Panc1 (cell line): ENCODE results near the gene IFT172. TPM values are rescaled to one million over a fixed set of nuclear protein-coding genes. Genes with fewer than 3 reads are reported as not detected.

Experiments
- ATAC-seq: fragments of 200-7000 bp; cut with Tn5 transposase; 2 replicates; pipeline ENCODE4 v1.9.1; 2020; ENCODE audit warnings: mild to moderate bottlenecking, moderate library complexity
- BruUV-seq: library from RNA; stranded (reverse); fragments of 400-500 nt; replicated peaks from 2 replicates; lab custom pipeline; 2021; lab: Mats Ljungman, UMichigan
- CTCF ChIA-PET: fragments of 300-600 bp; sonication (Branson Sonifier 250); formaldehyde crosslinking; loops from one replicate; lab custom pipeline; 2022; ENCODE audit warnings: antibody characterized with exemption; lab: Charles Lee
- POLR2A ChIA-PET: fragments of 300-600 bp; sonication (Branson Sonifier 250); formaldehyde crosslinking; loops from one replicate; lab custom pipeline; 2022; ENCODE audit warnings: antibody characterized with exemption; lab: Charles Lee
- DNase-seq: peaks from one replicate; pipeline ENCODE4 v3.0.0-alpha.2; 2010; ENCODE audit warnings: low read depth, low spot score
- H3K27ac ChIP-seq: 2 replicates; pipeline ENCODE4 v1.5.1; 2011; ENCODE audit warnings: mild to moderate bottlenecking, low read length, inconsistent platforms
- H3K27me3 ChIP-seq: fragments of 200-500 bp; sonication (Bioruptor generic); 2 replicates; pipeline ENCODE4 v1.6.0; 2014; ENCODE audit warnings: low read length, inconsistent platforms; ENCODE audit not compliant: control insufficient read depth, insufficient read depth
- H3K36me3 ChIP-seq: fragments of 200-500 bp; sonication (Bioruptor generic); 2 replicates; pipeline ENCODE4 v1.5.1; 2014; ENCODE audit warnings: inconsistent platforms, mild to moderate bottlenecking, low read length, moderate library complexity; ENCODE audit not compliant: control insufficient read depth, insufficient read depth
- H3K4me1 ChIP-seq: 2 replicates; pipeline ENCODE4 v1.5.1; 2011; ENCODE audit warnings: inconsistent platforms, mild to moderate bottlenecking, low read length, moderate library complexity; ENCODE audit not compliant: control insufficient read depth, insufficient read depth
- H3K4me3 ChIP-seq, 2 experiments: 2 replicates each; pipeline ENCODE4 v1.5.1; 2011 to 2012; ENCODE audit warnings: low read depth in 2 of 2, low read length in 2 of 2, mild to moderate bottlenecking in 2 of 2, inconsistent platforms in 1 of 2, moderate library complexity in 1 of 2
- H3K9me3 ChIP-seq: fragments of 200-500 bp; sonication (Bioruptor generic); 2 replicates; pipeline ENCODE4 v1.5.1; 2014; ENCODE audit warnings: low read depth, mild to moderate bottlenecking, inconsistent platforms, low read length, moderate library complexity; ENCODE audit not compliant: control insufficient read depth, insufficient read depth
- POLR2AphosphoS5 ChIP-seq: IDR thresholded peaks from 2 replicates; pipeline ENCODE4 v1.6.1; 2012; ENCODE audit warnings: mild to moderate bottlenecking, low read depth, low read length, moderate library complexity
- REST ChIP-seq, 2 experiments: IDR thresholded peaks; 2 replicates each; pipeline ENCODE4 v1.6.1; 2011 to 2012; ENCODE audit warnings: low read depth in 2 of 2, control low read depth in 1 of 2, low read length in 1 of 2, mild to moderate bottlenecking in 1 of 2, moderate library complexity in 1 of 2; ENCODE audit not compliant: insufficient read depth in 1 of 2
- SIN3A ChIP-seq: IDR thresholded peaks from 2 replicates; pipeline ENCODE4 v1.6.1; 2012; ENCODE audit warnings: low read depth, mild to moderate bottlenecking, low read length, moderate library complexity, borderline replicate concordance; ENCODE audit not compliant: insufficient read depth
- TCF7L2 ChIP-seq: IDR thresholded peaks from 2 replicates; pipeline ENCODE4 v1.6.1; 2011; ENCODE audit warnings: mild to moderate bottlenecking, low read depth, low read length, inconsistent platforms
- in situ Hi-C: cut with HindIII; loops from 2 replicates; pipeline ENCODE4 v1.10.0; 2016; ENCODE audit warnings: low sequenced_read_pairs, low pct_unique_long_range_greater_than_20kb
- intact Hi-C: fragments of 100-400 bp; cut with micrococcal nuclease; formaldehyde crosslinking; loops from one replicate; pipeline ENCODE4 v1.10.0; 2022; ENCODE audit not compliant: unreplicated experiment
- total RNA-seq: library from RNA; stranded (reverse); gene quantifications from one replicate; pipeline ENCODE4 v1.2.1, GENCODE V29; 2021; ENCODE audit not compliant: unreplicated experiment
- TF ChIP-seq, protein P1 (sequence below): fragments of 450-650 bp; IDR thresholded peaks from 2 replicates; pipeline ENCODE4 v1.5.1; 2017; ENCODE audit warnings: mild to moderate bottlenecking

Gene IFT172
- total RNA-seq, 1 experiment from 2014 or later: 16.7 TPM

DNA sequence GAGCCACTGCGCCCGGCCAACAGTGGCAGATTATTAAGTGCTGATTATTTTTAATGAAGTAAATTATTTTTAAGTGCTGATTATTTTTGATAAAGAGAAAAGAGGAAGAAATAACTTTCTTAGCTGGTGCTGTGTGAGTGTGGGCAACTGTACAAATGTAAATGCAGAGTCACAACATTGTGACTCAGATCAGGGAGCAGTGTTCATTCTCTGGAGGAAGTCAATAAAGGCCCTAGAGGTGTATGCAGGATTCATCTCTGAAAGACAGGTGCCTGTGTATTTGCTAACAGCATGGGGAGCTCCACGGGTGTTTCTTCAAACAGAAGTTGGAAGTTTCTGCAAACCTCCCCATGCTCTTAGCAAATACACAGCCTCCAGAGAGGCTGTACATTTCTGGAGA lies 41.2 kb downstream of the IFT172 start:
- Histone ChIP-seq H3K36me3 (no peaks in the 10 kb centered on the region), H3K9me3 (no peaks in the 10 kb centered on the region), H3K4me3 (no peak overlapping the region), H3K27me3 (no peaks in the 10 kb centered on the region), H3K4me1 (no peaks in the 10 kb centered on the region), H3K27ac (no peak overlapping the region)
- no peak for ATAC-seq
- TF ChIP-seq POLR2AphosphoS5: no peak
- TF ChIP-seq REST (IDR thresholded peaks at IDR 0.05; ENCODE audit: insufficient read depth in 1 of 2, low read depth in 2 of 2, low read length in 1 of 2): no peak
- POLR2A ChIA-PET: no interaction called here
- no peak for DNase-seq
- in situ Hi-C loops (no loop called here), intact Hi-C loops (no loop called here)
- CTCF ChIA-PET: interaction anchor here (0.6 kb wide), 1 partner anchor 47 kb away, joined by 6 read pairs; no protein-coding TSS in a partner anchor
- BruUV-seq: no TSS peak

- ChIA-PET POLR2A (interaction anchor here (0.6 kb wide), 1 partner anchor 101 kb away, joined by 7 read pairs; no protein-coding TSS in a partner anchor), CTCF (no interaction called here)
- ATAC-seq (no peak), DNase-seq (no peak)
- in situ Hi-C loops: no loop called here
- Histone ChIP-seq H3K9me3 (no peaks in the 10 kb centered on the region), H3K36me3 (no peaks in the 10 kb centered on the region; the same call in 1 of the 2 replicates), H3K4me1 (no peaks in the 10 kb centered on the region), H3K27ac (no peak overlapping the region), H3K27me3 (no peaks in the 10 kb centered on the region), H3K4me3 (no peak overlapping the region)
- intact Hi-C loops: no loop called here
- TF ChIP-seq SIN3A: no peak
- TF ChIP-seq POLR2AphosphoS5: no peak
- TF ChIP-seq, protein P1, sequence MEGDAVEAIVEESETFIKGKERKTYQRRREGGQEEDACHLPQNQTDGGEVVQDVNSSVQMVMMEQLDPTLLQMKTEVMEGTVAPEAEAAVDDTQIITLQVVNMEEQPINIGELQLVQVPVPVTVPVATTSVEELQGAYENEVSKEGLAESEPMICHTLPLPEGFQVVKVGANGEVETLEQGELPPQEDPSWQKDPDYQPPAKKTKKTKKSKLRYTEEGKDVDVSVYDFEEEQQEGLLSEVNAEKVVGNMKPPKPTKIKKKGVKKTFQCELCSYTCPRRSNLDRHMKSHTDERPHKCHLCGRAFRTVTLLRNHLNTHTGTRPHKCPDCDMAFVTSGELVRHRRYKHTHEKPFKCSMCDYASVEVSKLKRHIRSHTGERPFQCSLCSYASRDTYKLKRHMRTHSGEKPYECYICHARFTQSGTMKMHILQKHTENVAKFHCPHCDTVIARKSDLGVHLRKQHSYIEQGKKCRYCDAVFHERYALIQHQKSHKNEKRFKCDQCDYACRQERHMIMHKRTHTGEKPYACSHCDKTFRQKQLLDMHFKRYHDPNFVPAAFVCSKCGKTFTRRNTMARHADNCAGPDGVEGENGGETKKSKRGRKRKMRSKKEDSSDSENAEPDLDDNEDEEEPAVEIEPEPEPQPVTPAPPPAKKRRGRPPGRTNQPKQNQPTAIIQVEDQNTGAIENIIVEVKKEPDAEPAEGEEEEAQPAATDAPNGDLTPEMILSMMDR: no peak
- no peak for TF ChIP-seq REST (IDR thresholded peaks at IDR 0.05; ENCODE audit: insufficient read depth in 1 of 2, low read depth in 2 of 2, low read length in 1 of 2)
- TF ChIP-seq TCF7L2: no peak
- no TSS peak for BruUV-seq
These were observed 43.5 kb downstream of the IFT172 start for GRCh38 chr2:27446057-27446456.
